Measurements from ENCODE around the gene CTXN1. TPM values are rescaled to one million over a fixed set of nuclear protein-coding genes. Genes with fewer than 3 reads are reported as not detected.
A peak's percentile ranks its signal among the peaks of the same experiment; 100 is the strongest.

Gene CTXN1
- total RNA-seq, 2 donors from 2014 or later: 60.1 to 87.2 TPM

DNA sequence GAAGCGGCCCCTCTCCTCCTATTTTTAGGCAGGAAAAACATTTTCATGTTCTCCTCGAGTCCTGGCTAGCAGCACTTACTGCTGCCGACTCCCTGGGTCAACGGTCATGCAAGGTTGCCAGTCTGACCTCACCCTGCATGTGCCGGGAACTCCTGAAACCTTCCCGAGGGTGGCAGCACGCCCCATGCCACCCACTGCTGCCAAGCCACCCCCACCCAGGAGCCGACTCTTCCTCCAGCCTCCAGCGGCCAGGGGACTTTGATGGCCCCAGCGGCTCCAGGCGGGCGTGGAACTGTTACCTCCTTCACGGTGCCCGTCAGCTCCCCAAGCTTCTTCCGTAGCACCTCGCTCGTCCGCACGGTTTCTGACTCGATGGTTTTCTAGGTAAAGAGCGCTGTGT, 8.8 kb upstream of the CTXN1 start:
- peak overlapping the region; percentile 48 for H3K27ac Mint-ChIP-seq
- H3K27me3 Mint-ChIP-seq (ENCODE audit: insufficient read depth): no peaks in the 10 kb centered on the region
- DNase-seq: no peak
- H3K36me3 Mint-ChIP-seq (ENCODE audit: low read depth): peaks cover 35% of the 10 kb centered on the region
- no peaks in the 10 kb centered on the region for H3K9me3 ChIP-seq (ENCODE audit: control insufficient read depth, low read length)
- H3K4me1 Mint-ChIP-seq: no peaks in the 10 kb centered on the region
- no peak overlapping the region for H3K27ac ChIP-seq (ENCODE audit: low read depth, low read length)
- TF ChIP-seq, protein P1, sequence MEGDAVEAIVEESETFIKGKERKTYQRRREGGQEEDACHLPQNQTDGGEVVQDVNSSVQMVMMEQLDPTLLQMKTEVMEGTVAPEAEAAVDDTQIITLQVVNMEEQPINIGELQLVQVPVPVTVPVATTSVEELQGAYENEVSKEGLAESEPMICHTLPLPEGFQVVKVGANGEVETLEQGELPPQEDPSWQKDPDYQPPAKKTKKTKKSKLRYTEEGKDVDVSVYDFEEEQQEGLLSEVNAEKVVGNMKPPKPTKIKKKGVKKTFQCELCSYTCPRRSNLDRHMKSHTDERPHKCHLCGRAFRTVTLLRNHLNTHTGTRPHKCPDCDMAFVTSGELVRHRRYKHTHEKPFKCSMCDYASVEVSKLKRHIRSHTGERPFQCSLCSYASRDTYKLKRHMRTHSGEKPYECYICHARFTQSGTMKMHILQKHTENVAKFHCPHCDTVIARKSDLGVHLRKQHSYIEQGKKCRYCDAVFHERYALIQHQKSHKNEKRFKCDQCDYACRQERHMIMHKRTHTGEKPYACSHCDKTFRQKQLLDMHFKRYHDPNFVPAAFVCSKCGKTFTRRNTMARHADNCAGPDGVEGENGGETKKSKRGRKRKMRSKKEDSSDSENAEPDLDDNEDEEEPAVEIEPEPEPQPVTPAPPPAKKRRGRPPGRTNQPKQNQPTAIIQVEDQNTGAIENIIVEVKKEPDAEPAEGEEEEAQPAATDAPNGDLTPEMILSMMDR (conservative IDR thresholded peaks at IDR 0.05): no peak
- no peaks in the 10 kb centered on the region for H3K4me1 ChIP-seq (ENCODE audit: control insufficient read depth, insufficient read depth, low read length)
- WGBS, 2 experiments (ENCODE audit: insufficient coverage in 1 of 2, insufficient read length in 1 of 2): 94 to 96% methylated on average over 15 to 21 of the region's 21 CpGs
- H3K9ac ChIP-seq (ENCODE audit: extremely low read depth, low read length, poor library complexity, severe bottlenecking): no peak overlapping the region
- no peaks in the 10 kb centered on the region for H3K27me3 ChIP-seq (ENCODE audit: control insufficient read depth, insufficient read depth, low read length, poor library complexity, severe bottlenecking)
- H3K4me3 Mint-ChIP-seq: no peak overlapping the region
- peaks cover 70% of the 10 kb centered on the region for H3K36me3 ChIP-seq (ENCODE audit: control insufficient read depth, insufficient read depth, low read length)
- H3K4me3 ChIP-seq (ENCODE audit: low read length): no peak overlapping the region
- H3K9me3 Mint-ChIP-seq: no peaks in the 10 kb centered on the region

DNA sequence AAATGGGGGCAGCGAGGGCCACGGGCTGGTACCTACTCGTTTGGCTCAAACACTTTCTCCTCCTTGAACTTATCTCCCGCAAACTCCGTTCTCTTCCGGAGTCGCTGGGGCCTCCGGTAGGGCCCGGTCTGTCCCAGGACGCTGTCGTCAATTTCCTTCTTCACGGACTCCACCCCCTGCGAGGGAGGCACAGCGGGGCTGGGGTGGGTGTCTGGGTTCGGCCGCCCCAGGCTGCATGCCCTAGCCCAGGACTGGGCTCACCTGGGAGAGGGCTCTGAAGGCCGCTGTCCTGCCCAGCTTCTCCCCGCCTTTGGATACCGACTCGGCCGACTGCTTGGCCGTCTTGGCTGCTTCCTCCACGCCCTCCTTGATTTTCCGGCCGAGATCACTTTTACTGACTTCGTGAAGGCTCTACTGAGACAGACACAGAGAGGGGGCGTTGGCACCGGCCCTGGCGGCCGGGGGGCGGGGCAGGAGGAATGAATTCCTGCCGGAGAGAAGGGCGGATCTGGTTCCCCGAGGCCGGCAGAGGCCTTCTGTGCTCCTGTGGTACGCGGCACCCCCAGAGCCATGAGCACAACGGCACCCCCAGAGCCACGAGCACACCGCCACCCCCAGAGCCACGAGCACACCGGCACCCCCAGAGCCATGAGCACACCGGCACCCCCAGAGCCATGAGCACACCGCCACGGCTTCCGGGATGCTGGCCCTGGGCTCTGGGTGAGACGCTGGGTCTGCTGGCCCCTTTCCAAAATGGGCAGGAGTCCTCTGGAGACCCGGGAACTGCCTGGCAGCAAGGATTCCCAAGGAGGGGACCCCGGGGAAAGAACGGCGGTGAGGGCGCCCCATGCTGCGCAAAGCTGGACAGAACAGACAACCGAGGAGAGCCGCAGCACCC, 8.1 kb upstream of the CTXN1 start:
- Histone ChIP-seq H3K9me3 (ENCODE audit: control insufficient read depth, low read length) (no peaks in the 10 kb centered on the region), H3K27me3 (ENCODE audit: control insufficient read depth, insufficient read depth, low read length, poor library complexity, severe bottlenecking) (no peaks in the 10 kb centered on the region), H3K4me1 (ENCODE audit: control insufficient read depth, insufficient read depth, low read length) (no peaks in the 10 kb centered on the region), H3K4me3 (ENCODE audit: low read length) (no peak overlapping the region), H3K9ac (ENCODE audit: extremely low read depth, low read length, poor library complexity, severe bottlenecking) (no peak overlapping the region), H3K36me3 (ENCODE audit: control insufficient read depth, insufficient read depth, low read length) (peaks cover 69% of the 10 kb centered on the region), H3K27ac (ENCODE audit: low read depth, low read length) (no peak overlapping the region)
- TF ChIP-seq, protein P1 (conservative IDR thresholded peaks at IDR 0.05): no peak
- no peak for DNase-seq
- H3K4me1 Mint-ChIP-seq: no peaks in the 10 kb centered on the region
- H3K4me3 Mint-ChIP-seq: no peak overlapping the region
- no peaks in the 10 kb centered on the region for H3K9me3 Mint-ChIP-seq
- 93 to 94% methylated on average over 40 to 55 of the region's 55 CpGs for WGBS, 2 experiments (ENCODE audit: insufficient coverage in 1 of 2, insufficient read length in 1 of 2)
- H3K36me3 Mint-ChIP-seq (ENCODE audit: low read depth): peaks cover 34% of the 10 kb centered on the region
- no peak overlapping the region for H3K27ac Mint-ChIP-seq
- no peaks in the 10 kb centered on the region for H3K27me3 Mint-ChIP-seq (ENCODE audit: insufficient read depth)

DNA sequence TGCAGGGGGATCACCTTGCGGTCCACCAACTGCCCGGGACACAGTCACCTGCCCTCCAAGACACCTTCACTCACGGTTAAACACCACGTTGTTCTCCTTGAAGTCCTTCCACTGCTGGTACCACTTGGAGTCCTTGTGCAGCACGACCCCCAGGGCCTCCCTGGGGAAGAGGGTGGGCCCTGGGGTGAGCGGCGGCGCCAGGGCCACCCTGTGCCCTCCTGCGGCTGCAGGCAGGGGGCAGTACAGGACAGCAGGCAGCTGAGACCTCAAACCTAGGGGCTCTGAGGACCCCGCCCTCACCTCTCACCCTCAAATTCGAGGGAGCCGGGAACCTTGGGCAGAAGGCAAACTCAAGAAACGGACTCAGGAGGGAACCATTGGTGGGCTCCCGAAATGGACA, 7.5 kb upstream of the CTXN1 start:
- Histone ChIP-seq H3K9ac (ENCODE audit: extremely low read depth, low read length, poor library complexity, severe bottlenecking) (no peak overlapping the region), H3K4me1 (ENCODE audit: control insufficient read depth, insufficient read depth, low read length) (no peaks in the 10 kb centered on the region), H3K27me3 (ENCODE audit: control insufficient read depth, insufficient read depth, low read length, poor library complexity, severe bottlenecking) (no peaks in the 10 kb centered on the region), H3K27ac (ENCODE audit: low read depth, low read length) (no peak overlapping the region), H3K36me3 (ENCODE audit: control insufficient read depth, insufficient read depth, low read length) (peaks cover 70% of the 10 kb centered on the region), H3K9me3 (ENCODE audit: control insufficient read depth, low read length) (no peaks in the 10 kb centered on the region), H3K4me3 (ENCODE audit: low read length) (no peak overlapping the region)
- DNase-seq: no peak
- Mint-ChIP-seq H3K27ac (no peak overlapping the region), H3K27me3 (ENCODE audit: insufficient read depth) (no peaks in the 10 kb centered on the region), H3K36me3 (ENCODE audit: low read depth) (peaks cover 31% of the 10 kb centered on the region), H3K9me3 (no peaks in the 10 kb centered on the region), H3K4me1 (no peaks in the 10 kb centered on the region), H3K4me3 (no peak overlapping the region)
- TF ChIP-seq, protein P1 (conservative IDR thresholded peaks at IDR 0.05): peak; percentile 70
- WGBS, 2 experiments (ENCODE audit: insufficient coverage in 1 of 2, insufficient read length in 1 of 2): 92 to 93% methylated on average over 8 to 14 of the region's 14 CpGs

All from endodermal cell (in vitro differentiated cells).